Lower leg skin (tissue), 4 donors: ENCODE measurements around the gene CACNA1D. TPM values are rescaled to one million over a fixed set of nuclear protein-coding genes. Genes with fewer than 3 reads are reported as not detected.

Experiments used
- DNase-seq, 2 donors: peaks; one replicate each; pipeline ENCODE4 v3.0.0-alpha.2; 2019; ENCODE audit warnings: low spot score in 2 of 2
- H3K4me3 ChIP-seq: fragments of 200-600 bp; sonication (generic); 2 replicates; pipeline ENCODE4 v1.5.1; 2017; ENCODE audit warnings: mild to moderate bottlenecking, low read depth; ENCODE audit not compliant: poor library complexity, severe bottlenecking
- CTCF ChIP-seq, 3 donors: fragments of 450-650 bp; IDR thresholded peaks; one replicate each; pipeline ENCODE4 v1.5.1; 2016; ENCODE audit warnings: antibody characterized with exemption in 3 of 3, mild to moderate bottlenecking in 3 of 3, moderate library complexity in 2 of 3
- POLR2A ChIP-seq, 2 donors: fragments of 450-650 bp; IDR thresholded peaks; one replicate each; pipeline ENCODE4 v1.6.1; 2016 to 2017; ENCODE audit warnings: antibody characterized with exemption in 2 of 2, mild to moderate bottlenecking in 1 of 2, moderate library complexity in 1 of 2
- WGBS, 2 donors: methylation state at CpG; one replicate each; pipeline ENCODE4 v1.1.5; 2018; 5-methylcytosine and 5-hydroxymethylcytosine counted together
- intact Hi-C: fragments of 100-400 bp; cut with DNase I; formaldehyde crosslinking; loops from one replicate; pipeline ENCODE4 v1.15.0; 2023; ENCODE audit warnings: low total_unique reads
- total RNA-seq, 4 donors: library from RNA; depleted of rRNA; stranded (reverse); fragments of >200 nt; gene quantifications; one replicate each; pipeline ENCODE4 v1.1.0, GENCODE V29; 2016

CACNA1D gene
- total RNA-seq, 4 donors from 2014 or later: 2.4 to 12.5 (median 5.6) TPM

- intact Hi-C loops: no loop called here
- WGBS, 2 donors: 43 to 44% methylated on average over 12 of the region's 12 CpGs
- H3K4me3 ChIP-seq: no peak overlapping the region
- peak in 1 of 2 donors; percentile 84 for DNase-seq
- no peak for TF ChIP-seq POLR2A (IDR thresholded peaks at IDR 0.05)
- no peak for TF ChIP-seq CTCF (IDR thresholded peaks at IDR 0.05)
These were observed 301.6 kb downstream of the CACNA1D start for GRCh38 chr3:53795789-53796560.

GRCh38 chr3:53798144-53798543, 303.7 kb downstream of the CACNA1D start:
- no peak overlapping the region for H3K4me3 ChIP-seq
- intact Hi-C loops: no loop called here
- TF ChIP-seq POLR2A (IDR thresholded peaks at IDR 0.05) (no peak), CTCF (IDR thresholded peaks at IDR 0.05) (no peak)
- 64 to 91% methylated on average over 8 of the region's 8 CpGs for WGBS, 2 donors
- DNase-seq: no peak

GRCh38 chr3:53799338-53799865, 305.0 kb downstream of the CACNA1D start:
- no peak for DNase-seq
- TF ChIP-seq CTCF (IDR thresholded peaks at IDR 0.05): no peak
- no peak for TF ChIP-seq POLR2A (IDR thresholded peaks at IDR 0.05)
- 92 to 96% methylated on average over 12 of the region's 12 CpGs for WGBS, 2 donors
- no peak overlapping the region for H3K4me3 ChIP-seq
- intact Hi-C loops: no loop called here

GRCh38 chr3:53800041-53800906, 305.9 kb downstream of the CACNA1D start:
- TF ChIP-seq CTCF (IDR thresholded peaks at IDR 0.05) (no peak), POLR2A (IDR thresholded peaks at IDR 0.05) (no peak)

DNA sequence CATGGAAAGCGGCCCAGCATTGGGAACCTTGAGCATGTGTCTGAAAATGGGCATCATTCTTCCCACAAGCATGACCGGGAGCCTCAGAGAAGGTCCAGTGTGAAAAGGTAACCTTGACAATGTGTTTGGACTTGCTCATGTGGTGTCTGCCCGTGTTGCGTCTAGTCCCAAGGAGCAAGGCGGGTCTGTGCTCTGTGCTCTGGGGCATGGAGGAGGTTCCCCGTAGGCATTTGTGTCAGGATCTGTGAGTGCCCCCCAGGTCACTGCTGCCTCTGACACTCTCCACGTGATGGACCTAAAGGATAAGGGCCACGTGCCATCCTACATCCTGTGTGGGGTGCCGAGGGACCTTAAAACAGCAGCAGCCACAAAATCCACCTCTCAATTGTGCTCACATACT, 306.9 kb downstream of the CACNA1D start:
- H3K4me3 ChIP-seq: no peak overlapping the region
- TF ChIP-seq POLR2A (IDR thresholded peaks at IDR 0.05): no peak
- no peak for TF ChIP-seq CTCF (IDR thresholded peaks at IDR 0.05)
- 94% methylated on average over 9 of the region's 9 CpGs for WGBS, 2 donors
- no peak for DNase-seq
- intact Hi-C loops: no loop called here

More at GRCh38 chr3:53800041-53800906, 305.9 kb downstream of the CACNA1D start:
- no peak overlapping the region for H3K4me3 ChIP-seq
- intact Hi-C loops: no loop called here
- WGBS, 2 donors: 58 to 69% methylated on average over 16 of the region's 16 CpGs
- no peak for DNase-seq
